Measurements from ENCODE around the gene TRAF3IP3. TPM values are rescaled to one million over a fixed set of nuclear protein-coding genes. Genes with fewer than 3 reads are reported as not detected.

The TRAF3IP3 gene
- total and polyA plus RNA-seq, 11 donors, result 0.16 to 10.6 (median 0.75) TPM; not detected in 1

- Histone ChIP-seq H3K4me1 (peaks cover 0 to 47% (median 26%) of the 10 kb centered on the region in 12 donors), H3K36me3 (no peaks in the 10 kb centered on the region), H3K27ac (peak overlapping the region in 6 of 12 donors; percentile 49 to 84 (median 74)), H3K9me3 (no peaks in the 10 kb centered on the region), H3K27me3 (no peaks in the 10 kb centered on the region), H3K4me3 (no peak overlapping the region)
- 96 to 100% (median 97%) methylated on average over 4 of the region's 4 CpGs for WGBS, 4 donors
- no peak for ATAC-seq
- DNase-seq, result no peak
- TF ChIP-seq POLR2A (IDR thresholded peaks at IDR 0.05) (no peak), CTCF (IDR thresholded peaks at IDR 0.05) (no peak)
- intact Hi-C loops (cut with DNase I), result no loop called here
Measured at GRCh38 chr1:209802780-209803152, 46.9 kb downstream of the TRAF3IP3 start.

GRCh38 chr1:209803568-209803967 lies 47.7 kb downstream of the TRAF3IP3 start:
- intact Hi-C loops (cut with DNase I), result no loop called here
- H3K4me3 ChIP-seq, result no peak overlapping the region
- ATAC-seq (no peak), DNase-seq (no peak)
- no peak overlapping the region for H3K27ac ChIP-seq
- H3K4me1 ChIP-seq, result peaks cover 0 to 52% (median 31%) of the 10 kb centered on the region in 12 donors
- TF ChIP-seq CTCF (IDR thresholded peaks at IDR 0.05) (no peak), POLR2A (IDR thresholded peaks at IDR 0.05) (no peak)
- no peaks in the 10 kb centered on the region for H3K9me3 ChIP-seq
- no peaks in the 10 kb centered on the region for H3K36me3 ChIP-seq
- no peaks in the 10 kb centered on the region for H3K27me3 ChIP-seq
- WGBS, 4 donors, result 80 to 90% (median 88%) methylated on average over 1 of the region's 1 CpG

- no peak for ATAC-seq
- Histone ChIP-seq H3K4me3 (peak overlapping the region in 9 of 12 donors; percentile 12 to 57 (median 37)), H3K36me3 (no peaks in the 10 kb centered on the region), H3K9me3 (no peaks in the 10 kb centered on the region), H3K4me1 (peaks cover 0 to 52% (median 31%) of the 10 kb centered on the region in 12 donors), H3K27ac (peak overlapping the region in 4 of 12 donors; percentile 11 to 64 (median 56)), H3K27me3 (no peaks in the 10 kb centered on the region)
- TF ChIP-seq CTCF (IDR thresholded peaks at IDR 0.05) (no peak), POLR2A (IDR thresholded peaks at IDR 0.05) (no peak)
- 62 to 74% (median 68%) methylated on average over 9 to 19 of the region's 19 CpGs for WGBS, 4 donors
- intact Hi-C loops (cut with DNase I), result no loop called here
- no peak for DNase-seq
Measured at GRCh38 chr1:209805341-209805781, 49.5 kb downstream of the TRAF3IP3 start.

- DNase-seq, result peak; percentile 57 to 79 (median 76)
- no peaks in the 10 kb centered on the region for H3K9me3 ChIP-seq
- ATAC-seq, result peak; percentile 12 to 73 (median 66)
- peak within 1 kb of the TSS in 6 of 12 donors; percentile 11 to 64 (median 54) for H3K27ac ChIP-seq
- no peaks in the 10 kb centered on the region for H3K36me3 ChIP-seq
- TF ChIP-seq CTCF (IDR thresholded peaks at IDR 0.05) (no peak), POLR2A (IDR thresholded peaks at IDR 0.05) (peak in 1 of 2 donors; percentile 18)
- H3K4me3 ChIP-seq, result peak within 1 kb of the TSS in 10 of 12 donors; percentile 3 to 57 (median 34)
- intact Hi-C loops (cut with DNase I), result no loop called here
- WGBS, 4 donors, result 25 to 47% (median 37%) methylated on average over 41 to 46 of the region's 46 CpGs
- peaks cover 0 to 44% (median 26%) of the 10 kb centered on the region in 12 donors for H3K4me1 ChIP-seq
- no peaks in the 10 kb centered on the region for H3K27me3 ChIP-seq
Measured at GRCh38 chr1:209805875-209806760, 50.3 kb downstream of the TRAF3IP3 start, which contains the start of gene IRF6. Gene IRF6 (minus strand): TSS chr1:209806142. CDS start chr1:209801413, 4,729 bp downstream.
